Measurements from ENCODE around the gene C1orf74. TPM values are rescaled to one million over a fixed set of nuclear protein-coding genes. Genes with fewer than 3 reads are reported as not detected.

The C1orf74 gene
- total RNA-seq, 2 donors from 2014 or later, result 2.2 to 2.9 TPM

DNA sequence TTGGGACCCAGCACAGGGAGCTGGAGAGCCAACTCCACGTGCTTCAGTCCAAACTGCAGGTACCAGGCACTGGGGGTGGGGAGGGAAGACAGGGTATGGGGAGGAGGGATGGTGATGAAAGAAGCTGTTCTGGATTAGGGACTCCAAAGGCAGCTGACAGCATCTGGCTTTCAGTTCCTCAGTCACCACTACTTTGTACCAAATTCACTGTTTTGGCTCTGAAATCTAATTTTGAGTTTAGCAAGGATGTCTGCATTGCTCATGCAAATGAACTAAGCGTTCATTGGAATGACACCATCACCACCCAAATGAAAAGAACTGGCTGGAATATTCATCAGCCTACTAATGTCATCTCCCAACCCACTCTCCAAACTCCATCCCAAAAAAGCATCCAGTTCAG is 8.7 kb downstream of the C1orf74 start:
- no peak overlapping the region for H3K4me3 ChIP-seq
- no peak for TF ChIP-seq CTCF (IDR thresholded peaks at IDR 0.05)

GRCh38 chr1:209774592-209774991 is 9.8 kb downstream of the C1orf74 start:
- H3K36me3 ChIP-seq, result no peaks in the 10 kb centered on the region
- H3K4me1 ChIP-seq, result no peaks in the 10 kb centered on the region
- H3K9ac ChIP-seq (ENCODE audit: low read depth in 2 of 2, low read length in 2 of 2), result no peak overlapping the region
- no peaks in the 10 kb centered on the region for H3K9me3 ChIP-seq
- no peak overlapping the region for H3K4me3 ChIP-seq
- TF ChIP-seq CTCF (IDR thresholded peaks at IDR 0.05), result no peak
- intact Hi-C loops (cut with DNase I), result no loop called here
- no peaks in the 10 kb centered on the region for H3K27me3 ChIP-seq
- no peak overlapping the region for H3K27ac ChIP-seq
- DNase-seq, result no peak

More for the DNA sequence above, 8.7 kb downstream of the C1orf74 start:
- Histone ChIP-seq H3K4me1 (no peaks in the 10 kb centered on the region), H3K9ac (ENCODE audit: low read depth in 2 of 2, low read length in 2 of 2) (no peak overlapping the region), H3K9me3 (no peaks in the 10 kb centered on the region), H3K27ac (no peak overlapping the region), H3K36me3 (no peaks in the 10 kb centered on the region), H3K27me3 (no peaks in the 10 kb centered on the region)
- no peak for DNase-seq
- intact Hi-C loops (cut with DNase I), result no loop called here

- Histone ChIP-seq H3K27me3 (no peaks in the 10 kb centered on the region), H3K4me3 (no peak overlapping the region), H3K9ac (ENCODE audit: low read depth in 2 of 2, low read length in 2 of 2) (no peak overlapping the region), H3K27ac (no peak overlapping the region), H3K36me3 (no peaks in the 10 kb centered on the region), H3K4me1 (no peaks in the 10 kb centered on the region), H3K9me3 (no peaks in the 10 kb centered on the region)
- intact Hi-C loops (cut with DNase I), result no loop called here
- no peak for DNase-seq
- no peak for TF ChIP-seq CTCF (IDR thresholded peaks at IDR 0.05)
Measured at GRCh38 chr1:209772126-209772525, 12.2 kb downstream of the C1orf74 start.

GRCh38 chr1:209770636-209771415 is 13.5 kb downstream of the C1orf74 start:
- H3K9ac ChIP-seq (ENCODE audit: low read depth in 2 of 2, low read length in 2 of 2), result no peak overlapping the region
- H3K27ac ChIP-seq, result no peak overlapping the region
- no peaks in the 10 kb centered on the region for H3K36me3 ChIP-seq
- intact Hi-C loops (cut with DNase I), result no loop called here
- TF ChIP-seq CTCF (IDR thresholded peaks at IDR 0.05), result no peak
- no peak for DNase-seq
- H3K9me3 ChIP-seq, result no peaks in the 10 kb centered on the region
- H3K27me3 ChIP-seq, result no peaks in the 10 kb centered on the region
- H3K4me1 ChIP-seq, result no peaks in the 10 kb centered on the region
- no peak overlapping the region for H3K4me3 ChIP-seq

- H3K4me3 ChIP-seq, result peak overlapping the region; percentile 10
- DNase-seq, result no peak
- H3K36me3 ChIP-seq, result no peaks in the 10 kb centered on the region
- peak overlapping the region; percentile 31 to 54 for H3K9ac ChIP-seq (ENCODE audit: low read depth in 2 of 2, low read length in 2 of 2)
- no peaks in the 10 kb centered on the region for H3K27me3 ChIP-seq
- H3K27ac ChIP-seq, result peak overlapping the region; percentile 57
- no peaks in the 10 kb centered on the region for H3K4me1 ChIP-seq
- H3K9me3 ChIP-seq, result no peaks in the 10 kb centered on the region
- intact Hi-C loops (cut with DNase I), result no loop called here
- TF ChIP-seq CTCF (IDR thresholded peaks at IDR 0.05), result no peak
Measured at GRCh38 chr1:209769971-209770370, 14.4 kb downstream of the C1orf74 start.

Measured in colonic mucosa (tissue), 4 donors.